ENCODE results near the gene ZNF239.
"Not testable (repeated sequence)": the region's sequence is repeated elsewhere in the genome, so short reads cannot be mapped to it uniquely, and the experiment has no call there.

Gene ZNF239

GRCh38 chr10:43595739-43596298 lies 21.4 kb upstream of the ZNF239 start:
- H3K4me1 ChIP-seq, result no peaks in the 10 kb centered on the region
- no peaks in the 10 kb centered on the region for H3K9me3 ChIP-seq
- no peaks in the 10 kb centered on the region for H3K36me3 ChIP-seq (replicated peaks)
- DNase-seq (ENCODE audit: low spot score in 2 of 2), result no peak
- in situ Hi-C loops (cut with MboI; ENCODE audit: low sequenced_read_pairs), result no loop called here
- no peak overlapping the region for H3K4me3 ChIP-seq
- no peaks in the 10 kb centered on the region for H3K27me3 ChIP-seq (ENCODE audit: low read depth)

GRCh38 chr10:43594944-43595589 lies 20.7 kb upstream of the ZNF239 start:
- H3K36me3 ChIP-seq (replicated peaks), result no peaks in the 10 kb centered on the region
- DNase-seq (ENCODE audit: low spot score in 2 of 2), result no peak
- H3K9me3 ChIP-seq, result no peaks in the 10 kb centered on the region
- in situ Hi-C loops (cut with MboI; ENCODE audit: low sequenced_read_pairs), result no loop called here
- H3K27me3 ChIP-seq (ENCODE audit: low read depth), result no peaks in the 10 kb centered on the region
- H3K4me1 ChIP-seq, result no peaks in the 10 kb centered on the region
- no peak overlapping the region for H3K4me3 ChIP-seq

- no peaks in the 10 kb centered on the region for H3K27me3 ChIP-seq (ENCODE audit: low read depth)
- in situ Hi-C loops (cut with MboI; ENCODE audit: low sequenced_read_pairs), result no loop called here
- H3K9me3 ChIP-seq, result no peaks in the 10 kb centered on the region
- no peaks in the 10 kb centered on the region for H3K4me1 ChIP-seq
- H3K4me3 ChIP-seq, result no peak overlapping the region
- DNase-seq (ENCODE audit: low spot score in 2 of 2), result no peak
- no peaks in the 10 kb centered on the region for H3K36me3 ChIP-seq (replicated peaks)
These were observed 17.0 kb upstream of the ZNF239 start for GRCh38 chr10:43591303-43591904.

- DNase-seq (ENCODE audit: low spot score in 2 of 2); H3K27me3 ChIP-seq (ENCODE audit: low read depth); in situ Hi-C loops (cut with MboI; ENCODE audit: low sequenced_read_pairs); H3K36me3 ChIP-seq (replicated peaks); H3K9me3 ChIP-seq; H3K4me3 ChIP-seq; H3K4me1 ChIP-seq: not testable (repeated sequence)
These were observed 12.3 kb upstream of the ZNF239 start for GRCh38 chr10:43586730-43587115.

GRCh38 chr10:43585981-43586729 lies 11.7 kb upstream of the ZNF239 start:
- no peaks in the 10 kb centered on the region for H3K36me3 ChIP-seq (replicated peaks)
- in situ Hi-C loops (cut with MboI; ENCODE audit: low sequenced_read_pairs), result no loop called here
- no peaks in the 10 kb centered on the region for H3K4me1 ChIP-seq
- no peak overlapping the region for H3K4me3 ChIP-seq
- H3K27me3 ChIP-seq (ENCODE audit: low read depth), result no peaks in the 10 kb centered on the region
- 0 out of 2 replicates have a peak, but pooled peaks cover 2% of the 10 kb centered on the region for H3K9me3 ChIP-seq
- DNase-seq (ENCODE audit: low spot score in 2 of 2), result no peak

- Histone ChIP-seq H3K27me3 (ENCODE audit: low read depth) (no peaks in the 10 kb centered on the region), H3K36me3 (replicated peaks) (no peaks in the 10 kb centered on the region), H3K4me1 (no peaks in the 10 kb centered on the region), H3K9me3 (0 out of 2 replicates have a peak, but pooled peaks cover 2% of the 10 kb centered on the region), H3K4me3 (no peak overlapping the region)
- DNase-seq (ENCODE audit: low spot score in 2 of 2), result no peak
- in situ Hi-C loops (cut with MboI; ENCODE audit: low sequenced_read_pairs), result no loop called here
These were observed 10.6 kb upstream of the ZNF239 start for GRCh38 chr10:43585046-43585445.

GRCh38 chr10:43584051-43584450 lies 9.6 kb upstream of the ZNF239 start:
- no peak overlapping the region for H3K4me3 ChIP-seq
- no peaks in the 10 kb centered on the region for H3K4me1 ChIP-seq
- in situ Hi-C loops (cut with MboI; ENCODE audit: low sequenced_read_pairs), result no loop called here
- no peak for DNase-seq (ENCODE audit: low spot score in 2 of 2)
- H3K9me3 ChIP-seq, result 0 out of 2 replicates have a peak, but pooled peaks cover 2% of the 10 kb centered on the region
- H3K36me3 ChIP-seq (replicated peaks), result no peaks in the 10 kb centered on the region
- H3K27me3 ChIP-seq (ENCODE audit: low read depth), result no peaks in the 10 kb centered on the region

GRCh38 chr10:43576580-43576979 lies 2.2 kb upstream of the ZNF239 start:
- Histone ChIP-seq H3K4me3 (no peak overlapping the region), H3K4me1 (no peaks in the 10 kb centered on the region), H3K36me3 (replicated peaks) (no peaks in the 10 kb centered on the region), H3K9me3 (no peaks in the 10 kb centered on the region), H3K27me3 (ENCODE audit: low read depth) (no peaks in the 10 kb centered on the region)
- DNase-seq (ENCODE audit: low spot score in 2 of 2), result no peak
- in situ Hi-C loops (cut with MboI; ENCODE audit: low sequenced_read_pairs), result no loop called here

- no peak overlapping the region for H3K4me3 ChIP-seq
- DNase-seq (ENCODE audit: low spot score in 2 of 2), result no peak
- no peaks in the 10 kb centered on the region for H3K9me3 ChIP-seq
- in situ Hi-C loops (cut with MboI; ENCODE audit: low sequenced_read_pairs), result no loop called here
- H3K36me3 ChIP-seq (replicated peaks), result no peaks in the 10 kb centered on the region
- no peaks in the 10 kb centered on the region for H3K27me3 ChIP-seq (ENCODE audit: low read depth)
- H3K4me1 ChIP-seq, result no peaks in the 10 kb centered on the region
These were observed 1.6 kb upstream of the ZNF239 start for GRCh38 chr10:43576062-43576461.

- Histone ChIP-seq H3K4me3 (no peak overlapping the region), H3K36me3 (replicated peaks) (no peaks in the 10 kb centered on the region), H3K9me3 (no peaks in the 10 kb centered on the region), H3K27me3 (ENCODE audit: low read depth) (no peaks in the 10 kb centered on the region), H3K4me1 (no peaks in the 10 kb centered on the region)
- in situ Hi-C loops (cut with MboI; ENCODE audit: low sequenced_read_pairs), result no loop called here
- no peak for DNase-seq (ENCODE audit: low spot score in 2 of 2)
These were observed 490 bp upstream of the ZNF239 start for GRCh38 chr10:43574906-43575305.

GRCh38 chr10:43573250-43574000 lies 991 bp downstream of the ZNF239 start:
- H3K36me3 ChIP-seq (replicated peaks), result no peaks in the 10 kb centered on the region
- no peak for DNase-seq (ENCODE audit: low spot score in 2 of 2)
- H3K4me3 ChIP-seq, result no peak overlapping the region
- in situ Hi-C loops (cut with MboI; ENCODE audit: low sequenced_read_pairs), result no loop called here
- no peaks in the 10 kb centered on the region for H3K27me3 ChIP-seq (ENCODE audit: low read depth)
- H3K9me3 ChIP-seq, result no peaks in the 10 kb centered on the region
- no peaks in the 10 kb centered on the region for H3K4me1 ChIP-seq

- no peaks in the 10 kb centered on the region for H3K4me1 ChIP-seq
- no peaks in the 10 kb centered on the region for H3K9me3 ChIP-seq
- H3K4me3 ChIP-seq, result no peak overlapping the region
- H3K36me3 ChIP-seq (replicated peaks), result no peaks in the 10 kb centered on the region
- DNase-seq (ENCODE audit: low spot score in 2 of 2), result no peak
- no peaks in the 10 kb centered on the region for H3K27me3 ChIP-seq (ENCODE audit: low read depth)
- in situ Hi-C loops (cut with MboI; ENCODE audit: low sequenced_read_pairs), result no loop called here
These were observed 3.4 kb downstream of the ZNF239 start for GRCh38 chr10:43570971-43571370.

GRCh38 chr10:43569681-43570080 lies 4.7 kb downstream of the ZNF239 start:
- H3K36me3 ChIP-seq (replicated peaks), result no peaks in the 10 kb centered on the region
- H3K9me3 ChIP-seq, result no peaks in the 10 kb centered on the region
- H3K4me3 ChIP-seq, result no peak overlapping the region
- DNase-seq (ENCODE audit: low spot score in 2 of 2), result no peak
- in situ Hi-C loops (cut with MboI; ENCODE audit: low sequenced_read_pairs), result no loop called here
- H3K27me3 ChIP-seq (ENCODE audit: low read depth), result no peaks in the 10 kb centered on the region
- H3K4me1 ChIP-seq, result no peaks in the 10 kb centered on the region
